H1 (cell line): ENCODE measurements around the gene ABCF3. TPM values are rescaled to one million over a fixed set of nuclear protein-coding genes. Genes with fewer than 3 reads are reported as not detected.

ENCODE experiments used
- CTCF ChIA-PET: fragments of 300-600 bp; sonication (Branson Sonifier 250); formaldehyde crosslinking; loops from one replicate; lab custom pipeline; 2021; ENCODE audit not compliant: partially characterized antibody; lab: Charles Lee
- POLR2A ChIA-PET: fragments of 300-600 bp; sonication (Branson Sonifier 250); formaldehyde crosslinking; loops from one replicate; lab custom pipeline; 2021; ENCODE audit warnings: inconsistent platforms; ENCODE audit not compliant: partially characterized antibody; lab: Charles Lee
- DNase-seq, 2 experiments: peaks; one replicate each; pipeline versions ENCODE4 v3.0.0 to v3.0.0-alpha.2; 2010 to 2022; ENCODE audit warnings: low spot score in 2 of 2, low read depth in 1 of 2, mixed read lengths in 1 of 2
- FAIRE-seq: peaks from 2 replicates; lab custom pipeline; 2011; peaks lifted over from hg19 to GRCh38; lab: Jason Lieb, UNC
- H2AFZ ChIP-seq: 2 replicates; pipeline ENCODE4 v1.8.1; 2012; ENCODE audit warnings: low read length, inconsistent platforms
- H2AK5ac ChIP-seq: 2 replicates; pipeline ENCODE4 v1.6.1; 2013; ENCODE audit warnings: low read depth, low read length
- H2BK120ac ChIP-seq: replicated peaks from 2 replicates; pipeline ENCODE3; 2013; ENCODE audit warnings: low read depth, low read length, inconsistent platforms
- H2BK12ac ChIP-seq: 2 replicates; pipeline ENCODE4 v1.6.1; 2013; ENCODE audit warnings: low read depth, low read length
- H2BK15ac ChIP-seq: 2 replicates; pipeline ENCODE4 v1.6.1; 2013; ENCODE audit warnings: low read length
- H2BK20ac ChIP-seq: 2 replicates; pipeline ENCODE4 v1.6.1; 2013; ENCODE audit warnings: low read length
- H2BK5ac ChIP-seq: 2 replicates; pipeline ENCODE4 v1.6.1; 2013; ENCODE audit warnings: low read depth, low read length
- H3K14ac ChIP-seq: 2 replicates; pipeline ENCODE4 v1.6.1; 2013; ENCODE audit warnings: inconsistent platforms; ENCODE audit not compliant: insufficient read length
- H3K18ac ChIP-seq: 2 replicates; pipeline ENCODE4 v1.6.1; 2013; ENCODE audit warnings: low read length; ENCODE audit errors: extremely low read depth
- H3K23ac ChIP-seq: 2 replicates; pipeline ENCODE4 v1.6.1; 2013; ENCODE audit warnings: inconsistent platforms; ENCODE audit not compliant: insufficient read length
- H3K23me2 ChIP-seq: 2 replicates; pipeline ENCODE4 v1.6.1; 2013; ENCODE audit warnings: low read depth, low read length
- H3K27ac ChIP-seq: 2 replicates; pipeline ENCODE4 v1.6.1; 2011; ENCODE audit warnings: low read depth, low read length, inconsistent platforms
- H3K27me3 ChIP-seq, 4 experiments: replicated peaks in 1 of 4; 1 replicate in 1 of 4; 2 replicates in 3 of 4; pipeline versions ENCODE4 v1.6.1 to v1.8.1; 2011 to 2013; ENCODE audit warnings: low read length in 3 of 4, mild to moderate bottlenecking in 3 of 4, inconsistent platforms in 2 of 4, mixed read lengths in 2 of 4, moderate library complexity in 1 of 4; ENCODE audit not compliant: control insufficient read depth in 3 of 4, insufficient read depth in 3 of 4; ENCODE audit errors: extremely low read depth in 1 of 4
- H3K36me3 ChIP-seq, 4 experiments: 2 replicates each; pipeline versions ENCODE4 v1.6.1 to v1.8.1; 2011 to 2013; ENCODE audit warnings: mild to moderate bottlenecking in 4 of 4, low read length in 3 of 4, moderate library complexity in 2 of 4, control low read depth in 1 of 4, inconsistent platforms in 1 of 4; ENCODE audit not compliant: insufficient read depth in 4 of 4, control insufficient read depth in 2 of 4
- H3K4ac ChIP-seq: replicated peaks from 2 replicates; pipeline ENCODE3; 2013; ENCODE audit warnings: low read length, low read depth, mixed read lengths, inconsistent platforms; ENCODE audit not compliant: insufficient read length
- H3K4me1 ChIP-seq, 4 experiments: replicated peaks in 1 of 4; 1 replicate in 1 of 4; 2 replicates in 3 of 4; pipeline versions ENCODE4 v1.6.1 to v1.8.1; 2011 to 2013; ENCODE audit warnings: low read length in 3 of 4, inconsistent platforms in 2 of 4, mixed read lengths in 1 of 4; ENCODE audit not compliant: insufficient read depth in 4 of 4, control insufficient read depth in 3 of 4
- H3K4me2 ChIP-seq, 2 experiments: 2 replicates each; pipeline versions ENCODE4 v1.6.1 to v1.8.1; 2011 to 2013; ENCODE audit warnings: low read depth in 2 of 2, low read length in 2 of 2, control low read depth in 1 of 2, inconsistent platforms in 1 of 2, mild to moderate bottlenecking in 1 of 2; ENCODE audit not compliant: insufficient read depth in 1 of 2
- H3K4me3 ChIP-seq, 4 experiments: fragments of 200-600, 300-600 bp in 1 of 4; sonication (generic), shearing (Covaris generic), sonication (Bioruptor Twin) in 1 of 4; 2 replicates each; pipeline versions ENCODE4 v1.5.1 to v1.8.1; 2011 to 2016; ENCODE audit warnings: low read length in 4 of 4, low read depth in 3 of 4, control low read depth in 2 of 4, inconsistent platforms in 2 of 4, mild to moderate bottlenecking in 2 of 4, mixed read lengths in 1 of 4, moderate library complexity in 1 of 4; ENCODE audit not compliant: insufficient read depth in 2 of 4; ENCODE audit errors: extremely low read depth in 1 of 4
- H3K56ac ChIP-seq: replicated peaks from 2 replicates; pipeline ENCODE3; 2013; ENCODE audit warnings: low read depth, mild to moderate bottlenecking, mixed read lengths, low read length, inconsistent platforms; ENCODE audit not compliant: insufficient read length
- H3K79me1 ChIP-seq: 2 replicates; pipeline ENCODE4 v1.6.1; 2013; ENCODE audit warnings: low read depth, low read length, control low read depth
- H3K79me2 ChIP-seq, 2 experiments: 2 replicates each; pipeline versions ENCODE4 v1.6.1 to v1.8.1; 2012 to 2013; ENCODE audit warnings: low read length in 2 of 2, mild to moderate bottlenecking in 2 of 2, inconsistent platforms in 1 of 2; ENCODE audit not compliant: insufficient read depth in 2 of 2, control insufficient read depth in 1 of 2
- H3K9ac ChIP-seq, 4 experiments: replicated peaks in 1 of 4; 1 replicate in 1 of 4; 2 replicates in 3 of 4; pipeline versions ENCODE4 v1.6.1 to v1.8.1; 2011 to 2013; ENCODE audit warnings: low read depth in 3 of 4, low read length in 3 of 4, control low read depth in 2 of 4, mild to moderate bottlenecking in 2 of 4, moderate library complexity in 2 of 4, inconsistent platforms in 1 of 4; ENCODE audit errors: extremely low read depth in 1 of 4
- H3K9me3 ChIP-seq, 2 experiments: 2 replicates each; pipeline versions ENCODE4 v1.6.1 to v1.8.1; 2012 to 2013; ENCODE audit warnings: mild to moderate bottlenecking in 2 of 2, moderate library complexity in 2 of 2, control low read depth in 1 of 2, inconsistent platforms in 1 of 2, low read depth in 1 of 2, low read length in 1 of 2, mixed read lengths in 1 of 2; ENCODE audit not compliant: insufficient read depth in 2 of 2
- H4K20me1 ChIP-seq, 2 experiments: replicated peaks in 1 of 2; 2 replicates each; pipeline versions ENCODE3 to v1.8.1; 2011 to 2013; ENCODE audit warnings: inconsistent platforms in 2 of 2, low read length in 2 of 2, mild to moderate bottlenecking in 1 of 2; ENCODE audit not compliant: insufficient read depth in 2 of 2, control insufficient read depth in 1 of 2
- H4K5ac ChIP-seq: 2 replicates; pipeline ENCODE4 v1.6.1; 2013; ENCODE audit warnings: low read length, low read depth, mixed read lengths, inconsistent platforms; ENCODE audit not compliant: insufficient read length
- H4K8ac ChIP-seq: 2 replicates; pipeline ENCODE4 v1.8.0; 2013; ENCODE audit warnings: mild to moderate bottlenecking, moderate library complexity, low read length, inconsistent platforms; ENCODE audit not compliant: insufficient read depth; ENCODE audit errors: extremely low read depth
- H4K91ac ChIP-seq: replicated peaks from 2 replicates; pipeline ENCODE3; 2013; ENCODE audit warnings: low read length, mixed read lengths, inconsistent platforms; ENCODE audit not compliant: insufficient read length
- ASH2L ChIP-seq: fragments of 200-600, 300-600 bp; sonication (generic); IDR thresholded peaks from one replicate; pipeline ENCODE4 v1.7.1; 2017; ENCODE audit warnings: low read length
- EZH2 ChIP-seq: fragments of 200-600 bp; sonication (generic); IDR thresholded peaks from 2 replicates; pipeline ENCODE4 v1.7.1; 2012; ENCODE audit warnings: low read depth, mild to moderate bottlenecking, moderate library complexity, low read length, inconsistent platforms; ENCODE audit not compliant: severe bottlenecking
- WGBS, 2 experiments: shearing (Covaris generic) in 1 of 2; methylation state at CpG; one replicate each; pipeline versions ENCODE4 v1.1.6 to v1.1.7; 2013 to 2015; ENCODE audit warnings: low lambda C conversion rate in 2 of 2, mixed read lengths in 2 of 2, inconsistent platforms in 1 of 2, low coverage in 1 of 2, missing lambda C conversion rate in 1 of 2; ENCODE audit not compliant: insufficient replicate concordance in 2 of 2, insufficient coverage in 1 of 2, insufficient read length in 1 of 2; ENCODE audit errors: extremely low coverage in 1 of 2, missing lambda C conversion rate in 1 of 2; 5-methylcytosine and 5-hydroxymethylcytosine counted together
- polyA plus RNA-seq, 7 experiments: library from polyadenylated mRNA; depleted of rRNA in 3 of 7; stranded (reverse) in 5 of 7; unstranded in 2 of 7; fragments of >200 nt in 5 of 7; fragments of 200-250 nt in 2 of 7; gene quantifications; 1 replicate in 5 of 7; 2 replicates in 1 of 7; 4 replicates in 1 of 7; pipeline versions ENCODE4 v1.2.1 to v1.2.3, GENCODE V29; 2011 to 2013; ENCODE audit warnings: missing spikeins in 2 of 7, mixed read lengths in 2 of 7
- total RNA-seq: library from RNA; stranded (reverse); fragmentation: NEBNext Ultra II Directional; extraction: Animal tissue kit (Norgen Biotek cat#: 25700); gene quantifications from 2 replicates; pipeline ENCODE4 v1.2.1, GENCODE V29; 2021

ABCF3 gene
- total and polyA plus RNA-seq, 2 of the 8 experiments (the other 6 are each of a cell fraction or from before 2014, with no cell fraction given) = 51.6 to 57.8 TPM

DNA sequence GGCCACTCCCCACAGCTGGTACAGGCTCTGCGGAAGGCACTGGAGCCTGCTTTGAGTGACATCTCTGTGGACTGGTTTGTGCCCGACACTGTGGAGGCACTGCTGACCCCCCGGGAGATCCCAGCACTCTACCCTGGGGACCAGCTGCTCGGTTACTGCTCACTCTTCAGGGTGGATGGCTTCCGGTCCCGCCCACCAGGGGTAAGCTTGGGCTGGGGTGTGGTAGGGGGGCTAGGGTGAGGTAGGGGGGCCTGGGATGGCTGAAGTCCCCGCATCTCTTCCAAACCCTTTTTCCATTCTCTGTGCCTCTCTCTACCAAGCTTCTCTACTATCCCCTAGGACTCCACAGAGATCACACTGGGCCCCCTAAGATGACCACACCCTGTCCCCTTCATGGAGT, 51.2 kb downstream of the ABCF3 start:
- H3K4me1 ChIP-seq = peaks cover 0 to 5% (median 1%) of the 10 kb centered on the region in 4 experiments; a peak in 4 of 7 replicates
- no peak overlapping the region for H3K14ac ChIP-seq
- no peak overlapping the region for H3K27ac ChIP-seq
- ChIA-PET CTCF (interaction anchor here (0.6 to 8.9 kb wide), 14 partner anchors 9 to 333 kb away, joined by 3 to 183 read pairs (median 4); partner anchors contain the start of genes CAMK2N2, EEF1AKMT4 and VWA5B2), POLR2A (interaction anchor here (1.0 to 1.7 kb wide), 3 partner anchors 9 to 23 kb away, joined by 5 to 8 read pairs (median 7); partner anchors contain the start of gene EEF1AKMT4)
- no peak overlapping the region for H4K91ac ChIP-seq
- no peak overlapping the region for H2BK20ac ChIP-seq
- H2BK120ac ChIP-seq = no peak overlapping the region
- no peaks in the 10 kb centered on the region; the same call in 1 of the 2 replicates for H3K23me2 ChIP-seq
- 86% methylated on average over 6 of the region's 7 CpGs; no CpG with 5 or more reads in 1 of the 2 experiments for WGBS, 2 experiments
- H4K20me1 ChIP-seq = peaks cover 8 to 16% of the 10 kb centered on the region in 2 experiments
- H3K56ac ChIP-seq = no peak overlapping the region
- H3K9me3 ChIP-seq = no peaks in the 10 kb centered on the region
- H2BK5ac ChIP-seq = no peak overlapping the region
- H2BK12ac ChIP-seq = 0 out of 2 replicates have a peak overlapping the region, but pooled peaks have one; percentile 55
- no peak overlapping the region for H3K23ac ChIP-seq
- H3K4me2 ChIP-seq = no peak overlapping the region
- no peaks in the 10 kb centered on the region for H3K79me2 ChIP-seq
- no peak overlapping the region for H3K4ac ChIP-seq
- no peak overlapping the region for H3K4me3 ChIP-seq
- H3K18ac ChIP-seq = no peak overlapping the region
- H2BK15ac ChIP-seq = no peak overlapping the region; the same call in 1 of the 2 replicates
- no peaks in the 10 kb centered on the region for H3K79me1 ChIP-seq
- no peak overlapping the region for H2AK5ac ChIP-seq
- no peak overlapping the region for H2AFZ ChIP-seq
- no peak overlapping the region for H4K5ac ChIP-seq
- peaks cover 0 to 14% (median 9%) of the 10 kb centered on the region in 4 experiments; a peak in 5 of 7 replicates for H3K27me3 ChIP-seq
- FAIRE-seq = no peak
- H3K36me3 ChIP-seq = peaks cover 0 to under 1% (median 0%) of the 10 kb centered on the region in 4 experiments; a peak in 2 of 8 replicates
- no peak overlapping the region for H4K8ac ChIP-seq
- H3K9ac ChIP-seq = no peak overlapping the region
- no peak for DNase-seq
- TF ChIP-seq EZH2 (no peak), ASH2L (no peak)
